Effector CD4-positive, alpha-beta T cell (primary cell): ENCODE results near the gene PLD4.

ENCODE experiments used
- DNase-seq: peaks from one replicate; pipeline ENCODE4 v3.0.0-alpha.2; 2020

The PLD4 gene

DNA sequence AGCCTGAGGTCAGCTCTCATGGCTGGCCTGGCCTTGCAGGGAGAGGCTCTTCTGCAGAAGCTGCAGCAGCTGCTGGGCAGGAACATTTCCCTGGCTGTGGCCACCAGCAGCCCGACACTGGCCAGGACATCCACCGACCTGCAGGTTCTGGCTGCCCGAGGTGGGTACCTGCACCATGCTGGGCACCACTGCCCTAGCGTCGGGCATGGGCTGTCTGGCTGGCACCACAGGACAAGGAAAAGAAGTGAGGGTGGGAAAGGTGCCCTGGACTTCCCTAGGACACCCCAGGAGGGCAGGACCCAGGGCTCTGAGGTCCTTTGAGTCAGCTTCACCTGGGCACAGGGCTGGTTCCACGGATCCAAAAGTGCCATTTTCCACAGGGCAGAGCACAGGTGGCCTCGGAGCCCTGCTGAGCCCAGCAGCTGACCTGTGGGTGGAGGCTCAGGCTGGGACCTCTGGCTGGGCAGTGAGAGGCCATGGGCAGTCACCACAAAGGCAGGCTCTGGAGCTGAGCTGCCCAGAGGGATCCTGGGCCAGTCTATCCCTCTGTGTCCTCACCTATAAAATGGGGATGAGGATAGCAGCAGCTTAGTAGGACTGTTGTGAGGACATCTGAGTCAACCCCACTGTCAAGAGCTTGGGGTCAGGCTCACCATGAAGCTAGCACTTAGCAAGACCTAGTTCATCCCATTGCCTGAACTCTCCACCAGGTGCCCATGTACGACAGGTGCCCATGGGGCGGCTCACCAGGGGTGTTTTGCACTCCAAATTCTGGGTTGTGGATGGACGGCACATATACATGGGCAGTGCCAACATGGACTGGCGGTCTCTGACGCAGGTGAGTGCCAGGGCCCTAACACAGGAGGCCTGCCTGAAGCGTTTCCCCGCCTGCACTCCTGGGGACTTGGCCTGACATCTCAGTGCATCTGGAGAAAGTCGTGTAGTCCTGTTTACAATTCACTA lies 4.9 kb downstream of the PLD4 start:
- no peak for DNase-seq

DNA sequence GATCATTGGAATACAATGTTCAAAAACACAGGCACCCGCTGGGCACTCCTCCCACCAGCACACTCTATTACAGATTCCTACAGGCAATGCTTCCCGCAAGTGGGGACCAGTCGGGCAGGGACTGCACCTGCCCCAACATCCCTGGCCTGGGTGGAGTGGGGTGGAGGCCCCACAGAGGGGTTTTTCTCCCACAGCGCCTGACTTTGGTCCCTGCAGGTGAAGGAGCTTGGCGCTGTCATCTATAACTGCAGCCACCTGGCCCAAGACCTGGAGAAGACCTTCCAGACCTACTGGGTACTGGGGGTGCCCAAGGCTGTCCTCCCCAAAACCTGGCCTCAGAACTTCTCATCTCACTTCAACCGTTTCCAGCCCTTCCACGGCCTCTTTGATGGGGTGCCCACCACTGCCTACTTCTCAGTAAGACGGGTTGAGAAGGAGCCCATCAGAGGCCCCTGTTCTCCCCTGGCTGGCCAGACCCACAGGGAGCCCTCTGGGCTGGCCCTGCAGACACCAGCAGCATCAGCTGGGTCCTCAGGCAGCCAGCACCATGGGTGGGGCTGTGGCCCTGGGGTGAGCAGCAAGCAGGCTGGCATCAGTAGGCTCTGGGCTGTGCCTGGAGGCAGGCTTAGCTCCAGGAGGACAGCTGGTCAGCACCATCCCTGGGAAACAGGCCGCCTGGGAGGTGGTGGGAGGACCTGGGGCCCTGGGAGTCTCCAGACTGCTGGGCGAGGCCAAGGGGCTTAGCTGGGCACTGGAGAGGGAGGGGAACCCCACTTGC lies 6.0 kb downstream of the PLD4 start:
- DNase-seq: no peak

- DNase-seq: no peak
Observed at GRCh38 chr14:104931304-104931770, 6.7 kb downstream of the PLD4 start.

GRCh38 chr14:104931771-104932675 lies 7.3 kb downstream of the PLD4 start:
- no peak for DNase-seq

GRCh38 chr14:104932676-104933631 lies 8.3 kb downstream of the PLD4 start:
- peak; percentile 75 for DNase-seq

DNA sequence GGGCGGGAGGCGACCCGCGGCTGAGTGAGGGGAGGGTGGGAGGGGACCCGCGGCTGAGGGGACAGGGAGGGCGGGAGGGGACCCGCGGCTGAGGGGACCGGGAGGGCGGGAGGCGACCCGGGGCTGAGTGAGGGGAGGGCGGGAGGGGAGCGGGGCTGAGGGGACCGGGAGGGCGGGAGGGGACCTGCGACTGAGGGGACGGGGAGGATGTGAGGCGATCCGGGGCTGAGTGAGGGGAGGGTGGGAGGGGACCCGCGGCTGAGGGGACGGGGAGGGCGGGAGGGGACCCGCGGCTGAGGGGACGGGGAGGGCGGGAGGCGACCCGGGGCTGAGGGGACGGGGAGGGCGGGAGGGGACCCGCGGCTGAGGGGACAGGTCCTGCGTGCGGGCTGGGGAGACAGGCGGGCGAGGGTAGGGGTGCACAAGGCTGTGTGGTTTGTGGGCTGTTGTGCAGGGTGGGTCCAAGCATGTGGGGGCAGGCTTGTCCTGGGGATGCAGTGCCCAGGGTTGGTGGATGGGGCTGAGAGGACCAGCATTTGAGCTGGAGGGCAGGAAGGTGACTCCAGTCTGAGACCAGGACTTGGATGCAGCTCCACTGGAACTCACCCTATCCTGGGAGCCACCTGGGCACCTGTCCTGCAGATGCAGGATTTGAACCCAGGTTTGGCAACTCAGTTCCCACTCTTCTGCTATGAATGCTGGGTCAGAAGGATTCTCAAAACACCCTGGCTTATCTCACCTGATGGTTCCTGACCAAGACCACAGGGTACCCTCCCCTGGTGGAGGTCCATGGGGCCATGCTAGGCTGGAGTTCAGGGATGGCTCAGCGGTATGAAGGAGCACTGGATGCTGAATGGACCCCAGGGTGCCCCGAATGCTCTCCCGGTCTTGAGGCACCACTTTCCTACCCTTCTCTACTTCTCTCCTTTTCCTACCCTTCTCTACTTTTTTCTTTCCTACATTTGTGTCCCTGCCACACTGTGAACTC lies 9.4 kb downstream of the PLD4 start:
- DNase-seq: no peak

DNA sequence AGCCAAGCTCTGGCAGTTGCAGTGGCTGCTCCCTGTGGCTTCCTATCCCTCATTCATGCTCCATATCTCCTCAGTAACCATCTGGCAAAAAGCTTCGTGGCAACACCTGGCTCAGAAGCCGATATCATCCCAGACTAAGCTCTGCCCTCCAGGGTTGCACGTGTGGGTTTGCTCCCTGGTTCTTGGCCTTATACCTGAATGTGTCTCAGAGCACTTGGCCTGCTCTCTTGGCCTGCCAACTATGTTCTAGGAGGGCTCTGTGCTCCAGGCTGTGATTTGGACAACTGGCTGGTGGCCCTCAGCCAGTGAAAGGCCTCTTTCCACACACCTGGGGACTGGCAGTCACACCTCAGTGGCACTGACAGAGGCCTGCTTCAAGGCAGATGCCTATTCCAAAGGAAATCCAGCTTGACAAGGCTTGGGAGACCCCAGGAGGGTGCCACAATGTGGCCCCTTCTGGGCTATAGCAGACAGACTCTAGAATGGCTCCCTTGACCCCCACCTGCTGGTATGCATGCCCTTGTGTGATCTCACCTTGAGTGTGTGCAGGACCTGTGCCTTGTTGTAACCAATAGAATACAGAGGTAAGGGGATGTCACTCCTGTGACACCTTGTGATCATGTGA lies 10.5 kb downstream of the PLD4 start:
- no peak for DNase-seq

DNA sequence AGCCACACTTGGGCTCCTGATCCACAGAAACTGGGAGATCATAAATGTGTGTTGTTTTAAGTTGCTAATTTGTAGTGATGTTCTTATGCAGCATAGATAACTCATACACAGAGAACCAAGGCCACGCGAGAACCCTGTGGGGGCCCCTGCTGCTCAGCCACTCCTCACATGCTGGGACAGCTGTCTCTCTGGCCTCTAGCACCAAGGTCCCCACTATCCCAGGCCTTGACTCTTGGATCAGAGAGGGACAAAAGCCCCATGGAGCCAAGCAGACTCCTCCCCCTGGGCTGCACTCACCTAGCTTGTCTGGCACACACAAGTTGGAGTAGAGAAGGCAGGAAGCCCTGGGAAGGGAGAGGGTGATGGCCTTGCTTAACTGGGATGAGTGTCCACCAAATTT lies 11.3 kb downstream of the PLD4 start:
- no peak for DNase-seq

DNA sequence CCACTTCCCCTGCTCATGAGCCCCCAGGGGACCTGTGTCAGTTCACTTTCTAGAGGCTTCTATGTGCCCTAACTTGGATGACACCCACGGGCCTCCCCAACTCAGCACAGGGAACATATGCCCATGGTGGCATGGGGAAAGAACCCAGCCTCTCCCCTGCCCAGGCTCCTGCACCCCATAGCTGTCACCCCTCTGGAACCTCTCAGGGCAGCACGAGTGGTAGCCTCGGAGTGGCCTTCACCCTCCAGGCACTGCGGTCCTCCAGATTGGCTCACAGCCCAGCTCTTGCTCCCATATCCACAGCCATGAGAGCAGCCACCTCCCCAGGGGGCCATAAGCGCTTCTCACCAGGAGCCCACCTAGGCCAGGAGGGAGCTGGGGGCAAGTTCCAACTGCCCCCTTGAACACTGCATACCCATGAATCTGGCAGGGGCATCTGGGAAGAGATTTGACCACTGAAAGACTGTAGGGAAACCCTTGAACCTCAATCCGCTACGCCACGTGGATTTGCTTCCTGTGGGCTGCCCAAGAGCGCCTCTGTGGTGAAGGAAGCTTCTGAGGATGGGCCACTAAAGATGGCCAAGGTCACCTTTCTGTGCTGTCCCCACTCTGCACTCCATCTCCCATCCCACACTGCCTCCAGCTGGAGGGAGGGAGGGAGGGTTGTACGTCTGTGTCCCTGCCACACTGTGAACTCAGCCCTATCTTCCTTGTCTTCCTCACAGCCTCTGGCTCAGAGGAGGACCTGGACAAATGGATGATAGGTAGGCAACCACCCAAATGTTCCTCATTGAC lies 11.9 kb downstream of the PLD4 start:
- no peak for DNase-seq

- DNase-seq: no peak
Observed at GRCh38 chr14:104937161-104937560, 12.5 kb downstream of the PLD4 start.

GRCh38 chr14:104937694-104938365 lies 13.2 kb downstream of the PLD4 start:
- DNase-seq: no peak

GRCh38 chr14:104938436-104938835 lies 13.8 kb downstream of the PLD4 start:
- no peak for DNase-seq

DNA sequence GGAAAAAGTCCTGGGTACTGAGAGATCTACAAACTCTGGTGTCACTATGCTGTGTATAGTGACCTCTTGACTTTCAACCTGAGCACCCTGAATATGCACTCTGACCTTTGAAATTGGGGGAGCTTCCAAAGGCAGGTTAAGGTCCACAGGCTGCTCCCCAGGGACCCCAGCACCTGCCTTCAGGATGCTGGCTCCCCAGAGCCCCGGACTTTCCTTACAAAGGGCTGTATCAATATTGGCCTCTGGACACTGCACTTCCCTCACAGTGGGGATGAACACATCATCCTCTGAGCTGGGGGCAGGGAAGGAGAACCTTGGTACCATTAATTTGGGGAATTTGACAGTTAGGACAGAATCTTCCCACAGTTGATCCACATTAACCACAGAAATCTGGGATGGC lies 14.3 kb downstream of the PLD4 start:
- no peak for DNase-seq

- no peak for DNase-seq
Observed at GRCh38 chr14:104939666-104940410, 15.2 kb downstream of the PLD4 start.

DNA sequence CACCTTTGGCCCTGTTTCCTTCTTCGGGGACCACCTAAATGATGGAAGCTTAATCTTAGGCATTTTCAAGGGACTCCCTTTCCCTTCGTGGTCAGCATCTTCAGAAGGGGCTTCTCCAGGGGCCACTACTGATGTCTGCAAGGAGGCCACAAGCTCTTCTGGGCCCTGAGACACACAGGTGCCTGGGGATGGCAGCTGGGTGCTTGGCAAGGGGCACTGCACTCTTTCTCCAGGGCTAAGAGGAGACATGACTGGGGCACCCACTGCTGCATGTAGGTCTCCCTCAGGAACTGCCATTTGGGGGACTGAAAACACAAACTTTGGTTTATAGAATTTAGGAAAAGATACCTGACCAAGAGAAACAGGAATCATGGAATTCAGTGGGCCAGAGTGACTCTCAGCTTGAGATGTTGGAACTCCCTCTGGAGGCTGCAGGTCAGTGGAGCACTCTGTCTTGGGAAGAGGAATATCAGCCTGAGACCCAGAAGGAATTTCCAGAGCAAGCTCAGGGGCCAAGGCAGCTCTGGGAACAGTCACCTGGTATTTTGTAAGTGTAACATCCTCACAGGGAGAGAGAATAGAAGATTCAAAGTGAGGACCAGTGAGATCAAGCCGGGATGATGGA lies 16.0 kb downstream of the PLD4 start:
- no peak for DNase-seq

- DNase-seq: no peak
Observed at GRCh38 chr14:104941508-104942365, 17.1 kb downstream of the PLD4 start.
